ENCODE results near the gene FSTL5. TPM values are rescaled to one million over a fixed set of nuclear protein-coding genes. Genes with fewer than 3 reads are reported as not detected.
"Not testable (repeated sequence)": the region's sequence is repeated elsewhere in the genome, so short reads cannot be mapped to it uniquely, and the experiment has no call there.

Gene FSTL5
- not detected for total RNA-seq
- long read RNA-seq = 0 reads

DNA sequence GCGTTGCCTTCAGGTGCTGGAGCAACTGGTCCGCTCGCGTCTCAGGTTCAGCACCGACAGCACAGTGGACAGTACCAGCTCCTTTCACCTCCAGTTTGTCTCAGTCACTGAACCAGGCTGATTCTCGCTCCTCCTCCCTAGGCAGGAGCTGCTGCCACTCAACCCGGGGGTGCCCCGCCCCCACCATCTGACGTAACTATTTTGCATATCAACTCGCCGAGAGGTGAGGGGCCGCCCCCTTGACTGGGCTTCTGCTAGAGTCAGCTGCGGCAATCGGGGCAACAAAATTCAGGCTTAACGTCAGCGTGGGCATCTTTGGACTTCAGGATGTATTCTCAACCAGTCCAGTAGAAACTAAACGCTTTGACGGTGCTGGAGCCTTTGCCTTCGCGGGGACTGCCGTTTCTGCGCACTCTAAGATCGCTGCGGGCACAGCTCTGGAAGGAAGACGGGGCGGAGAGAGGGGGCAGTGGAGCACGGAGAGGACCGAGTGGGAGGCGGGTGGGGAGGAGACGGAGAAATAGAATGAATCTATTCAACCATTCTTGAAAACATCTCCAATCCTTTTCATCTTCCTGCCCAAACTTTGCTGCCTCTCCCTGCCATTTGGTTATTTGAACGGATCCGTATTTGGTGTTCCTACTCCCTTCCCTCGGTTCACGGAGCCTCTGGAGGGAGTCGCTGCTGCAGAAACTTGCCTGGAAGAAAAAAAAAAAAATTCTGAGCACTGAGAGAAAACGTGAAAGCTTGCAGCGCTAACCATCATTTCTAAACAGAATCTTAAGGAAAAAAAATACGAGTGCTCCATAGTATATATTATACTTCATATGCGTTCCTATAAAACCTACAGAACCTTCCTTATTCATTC is at the start of gene FSTL5:
TSS of gene FSTL5 (minus strand) at position 109 of the 868 bp plus-strand sequence. CDS start 52,604 bp downstream, outside the sequence.
- intact Hi-C loops (cut with micrococcal nuclease) = no loop called here
- DNase-seq (peak; percentile 42), ATAC-seq (peak; percentile 58)

GRCh38 chr4:162209706-162210105 is 45.9 kb upstream of the FSTL5 start:
- ATAC-seq = no peak
- intact Hi-C loops (cut with micrococcal nuclease) = no loop called here
- no peak for DNase-seq

GRCh38 chr4:162203478-162203877 is 39.7 kb upstream of the FSTL5 start:
- DNase-seq; ATAC-seq; intact Hi-C loops (cut with micrococcal nuclease): not testable (repeated sequence)

DNA sequence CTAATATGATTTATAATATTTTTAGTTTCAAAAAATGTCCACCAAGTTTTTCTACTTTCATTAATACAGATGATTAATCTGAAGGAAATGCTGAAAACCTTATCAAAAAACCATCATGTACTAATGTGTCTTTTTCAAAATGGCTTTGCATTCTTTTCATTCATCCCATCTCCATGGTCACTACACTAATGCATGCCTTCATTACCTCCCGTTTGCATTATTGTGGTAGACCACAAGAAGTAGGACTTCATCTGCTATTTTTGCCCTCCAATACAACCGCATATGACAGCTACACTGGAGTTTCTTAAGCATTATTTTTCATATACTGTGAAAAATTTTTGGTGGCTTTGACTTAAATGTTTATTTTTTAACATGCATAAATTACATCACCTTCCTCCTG is 37.9 kb upstream of the FSTL5 start:
- intact Hi-C loops (cut with micrococcal nuclease) = no loop called here
- ATAC-seq (no peak), DNase-seq (no peak)

DNA sequence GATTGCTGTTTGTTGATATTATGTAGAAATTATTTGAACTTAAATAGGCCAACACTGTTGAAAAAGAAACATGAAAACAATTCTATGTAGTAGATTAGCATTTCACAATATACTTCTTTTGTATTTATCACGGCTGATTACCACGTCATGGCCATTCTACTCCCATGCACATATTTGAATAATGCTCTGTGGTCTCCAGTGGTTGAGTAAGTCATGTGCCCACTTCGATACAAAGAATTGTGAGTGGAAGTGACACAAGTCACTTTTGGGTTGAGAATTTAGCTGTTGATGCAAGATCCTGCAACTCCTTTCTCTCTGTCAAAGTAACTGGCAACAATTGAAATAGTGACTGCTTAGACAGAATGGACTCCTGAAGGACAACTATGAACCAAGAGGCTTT is 6.7 kb upstream of the FSTL5 start:
- ATAC-seq = no peak
- intact Hi-C loops (cut with micrococcal nuclease) = no loop called here

GRCh38 chr4:162164906-162165510 is 1.2 kb upstream of the FSTL5 start:
- no peak for ATAC-seq
- no peak for DNase-seq
- intact Hi-C loops (cut with micrococcal nuclease) = no loop called here

More for the DNA sequence above, 6.7 kb upstream of the FSTL5 start:
- DNase-seq = no peak

- DNase-seq (no peak), ATAC-seq (no peak)
- intact Hi-C loops (cut with micrococcal nuclease) = no loop called here
Measured at GRCh38 chr4:162162672-162163071, 1.1 kb downstream of the FSTL5 start.

DNA sequence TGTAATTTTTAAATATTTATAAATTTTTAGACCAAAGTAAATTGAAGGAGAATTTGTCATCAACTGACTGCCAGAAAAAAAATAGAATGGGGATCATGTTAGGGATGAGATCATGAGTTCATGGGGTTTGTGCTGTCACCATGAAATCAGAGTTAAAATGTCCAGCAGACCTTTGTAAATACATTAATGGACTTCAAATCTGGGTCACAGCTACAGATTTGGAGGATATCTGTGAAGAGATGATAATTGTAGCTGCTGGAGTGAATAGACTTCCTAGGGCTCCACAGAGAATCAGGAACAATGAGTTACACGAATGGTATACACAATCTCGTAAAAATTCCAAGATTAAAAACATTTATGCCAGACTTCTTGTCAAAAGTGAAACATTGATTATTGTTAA is 6.6 kb downstream of the FSTL5 start:
- DNase-seq (no peak), ATAC-seq (no peak)
- intact Hi-C loops (cut with micrococcal nuclease) = no loop called here

DNA sequence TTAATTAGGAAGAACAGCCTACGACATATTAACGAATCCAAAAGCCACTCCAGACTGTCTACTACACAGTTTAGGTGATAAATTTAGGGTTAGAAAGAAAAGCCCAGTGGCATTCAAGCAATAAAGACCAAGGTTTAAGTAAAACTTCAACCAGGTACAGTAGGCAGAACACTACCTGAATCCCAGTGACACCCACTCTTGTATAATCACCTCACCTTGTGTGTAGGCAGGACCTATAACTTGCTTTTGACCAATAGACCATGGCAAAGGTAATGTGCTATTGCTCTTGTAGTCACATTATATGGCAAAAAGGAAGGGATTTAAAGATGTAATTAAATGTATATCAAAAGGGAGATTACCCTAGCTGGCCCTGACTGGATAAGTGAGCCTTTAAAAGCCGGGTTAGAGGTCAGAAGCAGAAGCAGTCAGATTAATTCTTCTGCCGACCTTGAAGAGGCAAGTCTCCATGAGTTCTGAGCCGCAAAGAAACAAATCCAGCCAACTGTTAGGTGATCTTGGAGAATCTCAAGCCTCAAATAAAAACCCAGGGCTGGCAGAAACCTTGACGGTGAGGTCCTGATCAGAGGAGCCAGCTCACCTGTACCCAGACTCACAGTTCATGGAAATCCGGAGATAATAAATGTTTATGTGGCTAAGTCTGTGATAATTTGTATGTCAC is 8.8 kb downstream of the FSTL5 start:
- intact Hi-C loops (cut with micrococcal nuclease) = no loop called here
- DNase-seq (no peak), ATAC-seq (no peak)

DNA sequence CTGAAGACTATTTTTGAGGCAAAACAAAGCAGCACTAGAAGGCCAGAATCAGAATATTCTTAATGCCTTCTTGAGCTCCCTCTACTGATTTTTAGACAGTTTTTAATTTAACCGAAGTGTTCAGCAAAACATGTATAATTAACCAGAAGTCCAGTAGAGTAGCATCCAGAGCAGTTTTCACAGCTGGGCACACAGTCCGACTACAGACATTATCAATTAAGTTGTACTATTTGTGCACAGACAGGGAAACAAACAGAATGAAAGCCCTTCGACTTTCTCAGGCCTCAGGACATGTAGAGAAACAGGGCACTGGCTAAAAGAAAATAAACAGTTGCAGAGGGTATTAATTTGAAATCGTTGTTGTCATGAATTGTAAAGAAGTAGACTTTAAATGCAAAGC is 11.9 kb downstream of the FSTL5 start:
- no peak for DNase-seq
- ATAC-seq = no peak
- intact Hi-C loops (cut with micrococcal nuclease) = no loop called here

GRCh38 chr4:162151386-162151785 is 12.4 kb downstream of the FSTL5 start:
- no peak for DNase-seq
- intact Hi-C loops (cut with micrococcal nuclease) = no loop called here
- ATAC-seq = no peak

DNA sequence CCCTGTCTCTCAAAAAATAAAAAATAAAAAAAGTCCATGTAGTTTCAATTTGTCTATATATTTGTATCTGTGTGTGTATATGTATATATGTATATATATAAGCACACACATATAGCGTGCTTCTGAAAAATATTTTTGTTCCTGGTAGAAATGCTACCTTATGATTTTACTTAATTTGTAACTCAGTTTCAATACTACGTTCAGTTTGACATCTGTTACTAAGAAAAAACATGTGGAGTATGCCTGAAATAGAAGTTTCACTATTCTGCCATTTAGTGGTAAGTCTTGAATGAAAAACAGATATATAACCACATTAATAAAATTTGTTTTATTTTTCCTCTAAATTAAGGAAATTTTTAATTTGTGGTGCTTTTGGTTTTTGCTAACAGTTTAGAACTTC is 14.2 kb downstream of the FSTL5 start:
- intact Hi-C loops (cut with micrococcal nuclease) = no loop called here
- DNase-seq (no peak), ATAC-seq (no peak)

GRCh38 chr4:162140051-162140683 is 23.6 kb downstream of the FSTL5 start:
- intact Hi-C loops (cut with micrococcal nuclease) = no loop called here
- DNase-seq (no peak), ATAC-seq (no peak)

DNA sequence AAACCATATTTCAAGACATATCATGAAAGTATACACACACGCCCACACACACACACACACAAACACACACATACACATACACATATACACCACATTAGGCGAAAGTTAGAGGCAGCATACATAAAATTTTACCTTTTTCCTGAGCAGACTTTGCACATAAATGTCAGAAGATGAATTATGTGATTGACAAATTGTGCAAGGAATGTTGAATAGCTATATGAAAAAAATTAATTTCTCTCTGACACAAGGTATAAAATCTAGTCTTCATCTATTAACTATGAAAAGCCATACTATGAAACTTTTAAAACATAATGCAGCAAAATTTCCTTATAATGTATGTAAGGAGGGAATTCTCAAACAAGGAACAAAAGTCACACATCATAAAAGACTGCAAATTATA is 24.4 kb downstream of the FSTL5 start:
- DNase-seq = no peak
- intact Hi-C loops (cut with micrococcal nuclease) = no loop called here
- no peak for ATAC-seq

- no peak for DNase-seq
- intact Hi-C loops (cut with micrococcal nuclease) = no loop called here
- no peak for ATAC-seq
Measured at GRCh38 chr4:162131256-162131655, 32.5 kb downstream of the FSTL5 start.

DNA sequence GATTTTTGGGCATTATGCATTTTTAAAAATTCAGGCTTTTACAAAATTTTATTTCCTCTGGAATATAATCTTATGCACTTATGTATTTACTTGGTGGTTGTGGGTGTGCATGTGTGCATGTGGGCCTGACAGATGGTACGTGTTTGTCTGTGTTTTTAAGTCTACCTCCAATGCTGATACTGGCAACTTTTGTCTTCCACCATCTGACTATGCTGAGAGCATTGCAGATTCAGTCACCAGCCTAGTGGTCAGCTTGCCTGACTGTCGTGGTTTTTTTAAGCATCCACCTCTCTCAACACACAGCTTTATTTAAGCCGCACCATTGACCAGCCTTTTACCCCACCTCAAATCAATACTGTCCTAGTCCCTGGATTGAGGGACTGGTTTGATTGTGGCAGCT is 37.1 kb downstream of the FSTL5 start:
- no peak for ATAC-seq
- DNase-seq = no peak
- intact Hi-C loops (cut with micrococcal nuclease) = no loop called here

- no peak for DNase-seq
- no peak for ATAC-seq
- intact Hi-C loops (cut with micrococcal nuclease) = no loop called here
Measured at GRCh38 chr4:162117051-162117450, 46.7 kb downstream of the FSTL5 start.

GRCh38 chr4:162116095-162116779 is 47.6 kb downstream of the FSTL5 start:
- DNase-seq (no peak), ATAC-seq (no peak)
- intact Hi-C loops (cut with micrococcal nuclease) = no loop called here

DNA sequence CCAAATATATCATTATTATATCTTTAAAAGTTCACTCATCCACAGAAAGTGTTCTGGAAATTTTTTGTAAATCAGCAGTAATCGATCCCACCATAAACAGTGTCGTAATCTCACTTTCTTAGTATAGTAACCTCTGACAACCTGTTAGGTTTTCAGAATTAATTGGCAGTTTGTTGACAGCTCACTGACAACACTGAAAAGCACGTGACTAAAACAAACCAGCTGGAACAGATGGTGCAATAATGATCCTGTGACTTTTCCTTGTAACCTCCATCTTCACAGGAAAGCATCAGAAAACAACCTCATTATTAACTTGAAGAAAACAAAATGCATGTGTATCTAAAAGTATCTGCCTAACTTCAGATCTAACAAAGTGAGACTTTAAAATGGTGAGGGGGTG is 48.5 kb downstream of the FSTL5 start:
- no peak for ATAC-seq
- DNase-seq = no peak
- intact Hi-C loops (cut with micrococcal nuclease) = no loop called here

Data from left ventricle myocardium superior (tissue), 1 donor.